Measurements from ENCODE around the gene TNNT1.

- TF ChIP-seq CTCF (IDR thresholded peaks at IDR 0.05; ENCODE audit: insufficient read depth, low read length, poor library complexity, severe bottlenecking) (peak; percentile 26), EZH2phosphoT487 (conservative IDR thresholded peaks at IDR 0.05; ENCODE audit: low read length) (no peak)
Observed at GRCh38 chr19:55132453-55133129, 16.4 kb downstream of the TNNT1 start.
